Mucosa of stomach (tissue), 1 donor: ENCODE results near the gene GIMAP8.
"Not testable (repeated sequence)": the region's sequence is repeated elsewhere in the genome, so short reads cannot be mapped to it uniquely, and the experiment has no call there.

Experiments used
- H3K27me3 ChIP-seq: one replicate; pipeline ENCODE4 v1.7.0; 2013; ENCODE audit warnings: mild to moderate bottlenecking, low read length; ENCODE audit not compliant: control insufficient read depth, insufficient read depth
- H3K36me3 ChIP-seq: one replicate; pipeline ENCODE4 v1.7.0; 2013; ENCODE audit warnings: low read length; ENCODE audit not compliant: control insufficient read depth, insufficient read depth
- H3K4me1 ChIP-seq: one replicate; pipeline ENCODE4 v1.7.0; 2013; ENCODE audit warnings: mild to moderate bottlenecking, low read length; ENCODE audit not compliant: control insufficient read depth, insufficient read depth
- H3K4me3 ChIP-seq: one replicate; pipeline ENCODE4 v1.7.0; 2013; ENCODE audit warnings: low read length
- H3K9ac ChIP-seq: one replicate; pipeline ENCODE4 v1.7.0; 2013; ENCODE audit warnings: mild to moderate bottlenecking, low read length, moderate library complexity
- H3K9me3 ChIP-seq: one replicate; pipeline ENCODE4 v1.7.0; 2013; ENCODE audit warnings: mild to moderate bottlenecking, low read length, moderate library complexity; ENCODE audit not compliant: control insufficient read depth
- donor health status: Pancreatic carcinoma.

Gene GIMAP8

GRCh38 chr7:150484071-150484470, 33.6 kb downstream of the GIMAP8 start:
- not testable (repeated sequence) for H3K4me3 ChIP-seq, H3K36me3 ChIP-seq, H3K4me1 ChIP-seq

GRCh38 chr7:150487625-150488024, 37.2 kb downstream of the GIMAP8 start:
- H3K9ac ChIP-seq = no peak overlapping the region
- H3K4me1 ChIP-seq = no peaks in the 10 kb centered on the region
- H3K27me3 ChIP-seq = no peaks in the 10 kb centered on the region
- no peaks in the 10 kb centered on the region for H3K36me3 ChIP-seq
- H3K9me3 ChIP-seq = no peaks in the 10 kb centered on the region
- no peak overlapping the region for H3K4me3 ChIP-seq

More at GRCh38 chr7:150484071-150484470, 33.6 kb downstream of the GIMAP8 start:
- H3K9ac ChIP-seq, H3K27me3 ChIP-seq, H3K9me3 ChIP-seq: not testable (repeated sequence)

DNA sequence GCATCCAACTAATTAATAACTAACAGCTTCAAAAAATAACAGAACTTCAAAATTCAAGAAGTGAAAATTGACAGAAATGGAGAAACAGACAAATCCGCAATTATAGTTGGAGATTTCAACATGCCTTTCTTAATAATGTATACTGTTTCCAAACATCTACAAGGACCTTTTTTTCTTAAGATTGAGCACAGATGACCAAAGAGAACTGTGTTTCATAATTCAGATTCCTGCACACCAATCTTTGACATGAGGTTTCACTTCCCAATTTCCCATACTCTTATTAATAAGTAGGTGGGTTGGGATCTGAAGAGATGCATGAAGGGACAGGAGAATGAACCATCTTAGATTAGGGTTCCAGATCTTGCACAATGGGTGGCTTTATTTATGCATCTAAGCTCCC, 39.4 kb downstream of the GIMAP8 start:
- H3K36me3 ChIP-seq = no peaks in the 10 kb centered on the region
- H3K27me3 ChIP-seq = no peaks in the 10 kb centered on the region
- H3K9ac ChIP-seq = no peak overlapping the region
- H3K9me3 ChIP-seq = no peaks in the 10 kb centered on the region
- no peak overlapping the region for H3K4me3 ChIP-seq
- no peaks in the 10 kb centered on the region for H3K4me1 ChIP-seq

DNA sequence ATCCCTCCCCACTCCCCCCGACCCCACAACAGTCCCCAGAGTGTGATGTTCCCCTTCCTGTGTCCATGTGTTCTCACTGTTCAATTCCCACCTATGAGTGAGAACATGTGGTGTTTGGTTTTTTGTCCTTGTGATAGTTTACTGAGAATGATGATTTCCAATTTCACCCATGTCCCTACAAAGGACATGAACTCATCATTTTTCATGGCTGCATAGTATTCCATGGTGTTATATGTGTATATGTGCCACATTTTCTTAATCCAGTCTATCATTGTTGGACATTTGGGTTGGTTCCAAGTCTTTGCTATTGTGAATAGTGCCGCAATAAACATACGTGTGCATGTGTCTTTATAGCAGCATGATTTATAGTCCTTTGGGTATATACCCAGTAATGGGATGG, 43.0 kb downstream of the GIMAP8 start:
- not testable (repeated sequence) for H3K36me3 ChIP-seq, H3K9ac ChIP-seq, H3K4me1 ChIP-seq, H3K27me3 ChIP-seq, H3K4me3 ChIP-seq, H3K9me3 ChIP-seq

DNA sequence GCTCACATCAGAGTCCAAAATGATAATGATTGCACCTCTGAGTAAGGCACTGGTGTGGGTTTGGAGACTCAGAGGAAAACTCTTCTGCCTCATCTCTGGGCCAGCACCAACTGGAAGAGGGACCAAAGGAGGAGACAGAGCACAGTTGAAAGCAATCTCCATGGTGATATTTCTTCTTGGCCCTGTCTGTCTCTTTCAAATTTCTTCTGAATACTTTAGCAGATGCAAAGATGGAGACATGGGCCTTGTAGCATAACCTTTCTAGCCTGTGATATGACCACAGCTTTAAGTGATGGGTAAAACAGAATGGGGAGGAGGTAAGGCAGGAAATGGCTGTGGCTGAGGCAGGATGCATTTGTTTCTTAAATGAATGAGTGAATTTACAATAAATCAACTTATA, 52.1 kb downstream of the GIMAP8 start:
- no peaks in the 10 kb centered on the region for H3K27me3 ChIP-seq
- H3K36me3 ChIP-seq = no peaks in the 10 kb centered on the region
- no peaks in the 10 kb centered on the region for H3K9me3 ChIP-seq

DNA sequence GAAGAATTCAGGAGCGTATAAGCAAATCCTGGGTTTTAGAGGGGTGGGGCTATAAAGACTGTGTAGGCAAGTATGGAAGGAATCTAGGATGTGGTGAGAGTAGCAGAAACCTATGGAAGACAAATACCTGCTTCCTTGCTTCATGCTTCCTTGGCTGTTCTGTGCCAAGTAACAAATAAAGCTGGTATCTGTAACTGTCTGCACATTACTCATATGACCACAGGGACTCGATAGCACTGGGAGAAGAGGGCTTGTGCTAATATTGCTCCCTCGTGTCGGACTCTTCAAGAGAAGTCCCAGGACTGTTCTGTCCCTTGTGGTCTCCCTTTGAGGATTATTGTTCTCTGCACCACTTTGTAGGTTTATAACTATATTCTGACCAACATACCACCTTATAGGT, 52.7 kb downstream of the GIMAP8 start:
- Histone ChIP-seq H3K4me3 (no peak overlapping the region), H3K27me3 (no peaks in the 10 kb centered on the region), H3K4me1 (no peaks in the 10 kb centered on the region), H3K36me3 (no peaks in the 10 kb centered on the region), H3K9me3 (no peaks in the 10 kb centered on the region), H3K9ac (no peak overlapping the region)

More for the DNA sequence above, 52.1 kb downstream of the GIMAP8 start:
- no peak overlapping the region for H3K9ac ChIP-seq
- H3K4me1 ChIP-seq = no peaks in the 10 kb centered on the region
- H3K4me3 ChIP-seq = no peak overlapping the region

DNA sequence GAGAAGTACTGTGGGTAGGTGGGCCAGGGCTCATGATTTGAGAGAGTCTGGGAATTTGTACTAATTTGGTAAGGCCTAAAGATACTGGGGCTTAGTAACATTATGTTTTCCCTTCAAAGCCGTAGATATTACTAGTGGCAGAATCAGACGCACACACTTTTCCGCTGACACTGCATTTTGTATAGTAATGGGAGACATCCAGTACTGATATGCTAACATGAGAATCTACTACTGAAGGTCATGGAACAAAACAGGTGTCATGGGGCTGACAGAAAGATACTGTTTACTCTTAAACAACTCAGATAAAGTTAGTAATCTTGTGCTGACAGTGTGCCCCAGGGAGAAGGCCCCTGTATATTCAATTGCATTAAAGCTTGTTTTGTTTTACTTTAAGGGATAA, 53.2 kb downstream of the GIMAP8 start:
- Histone ChIP-seq H3K9ac (no peak overlapping the region), H3K4me1 (no peaks in the 10 kb centered on the region), H3K4me3 (no peak overlapping the region), H3K9me3 (no peaks in the 10 kb centered on the region), H3K27me3 (no peaks in the 10 kb centered on the region), H3K36me3 (no peaks in the 10 kb centered on the region)

GRCh38 chr7:150507947-150508602, 57.6 kb downstream of the GIMAP8 start:
- Histone ChIP-seq H3K36me3 (no peaks in the 10 kb centered on the region), H3K9ac (no peak overlapping the region), H3K4me3 (no peak overlapping the region), H3K4me1 (no peaks in the 10 kb centered on the region), H3K27me3 (no peaks in the 10 kb centered on the region), H3K9me3 (no peaks in the 10 kb centered on the region)

DNA sequence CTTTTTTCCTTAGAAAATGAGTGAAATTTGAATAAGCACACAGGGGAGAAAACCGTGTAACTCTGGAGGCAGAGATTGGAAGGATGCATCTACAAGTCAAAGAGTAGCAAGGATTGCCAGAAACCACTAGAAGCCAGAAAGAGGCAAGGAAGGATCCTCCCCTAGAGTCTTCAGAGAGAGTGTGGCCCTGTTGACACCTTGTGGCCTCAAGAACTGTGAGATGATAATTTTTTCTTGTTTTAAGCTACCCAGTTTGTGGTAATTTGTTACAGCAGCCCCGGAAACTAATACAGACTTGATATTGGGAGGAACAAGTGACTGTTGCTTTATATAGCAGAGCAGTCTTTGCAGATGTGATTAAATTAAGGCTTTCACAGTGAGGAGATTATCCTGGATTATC, 60.6 kb downstream of the GIMAP8 start:
- Histone ChIP-seq H3K9ac (no peak overlapping the region), H3K4me1 (no peaks in the 10 kb centered on the region), H3K36me3 (no peaks in the 10 kb centered on the region), H3K4me3 (no peak overlapping the region), H3K9me3 (no peaks in the 10 kb centered on the region), H3K27me3 (no peaks in the 10 kb centered on the region)

DNA sequence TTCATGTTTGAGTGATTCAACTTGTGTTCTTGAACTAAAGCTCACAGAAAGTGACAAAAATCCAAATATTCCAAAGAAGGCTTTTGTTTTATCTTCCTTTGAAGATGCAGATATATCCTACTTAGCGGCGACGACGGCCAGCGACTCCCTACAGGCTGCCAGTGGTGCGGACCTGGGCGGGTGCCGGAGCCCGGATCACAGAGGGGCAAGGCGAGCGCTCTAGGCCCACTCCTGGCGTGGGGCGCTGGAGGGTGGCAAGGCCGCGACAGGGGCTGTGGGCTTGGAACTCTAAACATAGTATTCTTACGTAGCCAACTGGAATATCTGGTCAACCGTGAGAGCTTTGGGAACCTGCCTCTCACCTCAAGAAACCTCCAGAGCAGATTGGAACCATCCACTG, 63.3 kb downstream of the GIMAP8 start:
- H3K27me3 ChIP-seq = no peaks in the 10 kb centered on the region
- H3K9me3 ChIP-seq = no peaks in the 10 kb centered on the region
- no peaks in the 10 kb centered on the region for H3K4me1 ChIP-seq
- H3K9ac ChIP-seq = no peak overlapping the region
- no peaks in the 10 kb centered on the region for H3K36me3 ChIP-seq
- H3K4me3 ChIP-seq = no peak overlapping the region

DNA sequence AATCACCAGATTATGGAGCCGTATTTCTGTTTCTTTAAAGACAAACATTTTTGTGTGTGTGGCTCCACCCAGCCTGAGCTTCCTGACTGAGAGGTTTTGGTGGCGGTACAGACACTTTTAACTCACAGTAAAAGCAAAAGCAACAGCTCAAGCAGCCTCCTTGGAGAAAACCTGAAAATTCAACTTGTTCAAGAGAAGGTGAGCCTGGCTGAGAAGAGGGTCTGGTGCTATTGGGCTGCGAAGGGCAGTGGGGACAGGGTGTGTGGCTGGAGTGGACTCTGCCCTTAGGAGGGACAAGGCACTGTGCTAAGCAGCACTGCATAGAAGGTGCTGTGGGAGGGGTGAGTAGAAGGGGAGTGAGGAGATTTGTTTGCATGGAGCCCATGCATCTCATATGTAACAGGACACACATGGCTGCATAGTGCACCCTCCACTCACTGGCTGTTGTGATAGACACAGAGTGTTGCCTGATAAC, 64.4 kb downstream of the GIMAP8 start, which contains the start of gene GIMAP7:
GIMAP7 (plus strand) TSS at position 125 of the 475 bp plus-strand sequence. CDS start 5,103 bp downstream, outside the sequence.
- H3K36me3 ChIP-seq = no peaks in the 10 kb centered on the region
- H3K9me3 ChIP-seq = no peaks in the 10 kb centered on the region
- H3K9ac ChIP-seq = peak within 1 kb of the TSS; percentile 56
- H3K4me1 ChIP-seq = no peaks in the 10 kb centered on the region
- H3K4me3 ChIP-seq = peak within 1 kb of the TSS; percentile 34
- H3K27me3 ChIP-seq = no peaks in the 10 kb centered on the region

GRCh38 chr7:150515248-150516147, 65.1 kb downstream of the GIMAP8 start:
- H3K4me1 ChIP-seq = no peaks in the 10 kb centered on the region
- no peaks in the 10 kb centered on the region for H3K9me3 ChIP-seq
- peak overlapping the region; percentile 34 for H3K4me3 ChIP-seq
- H3K36me3 ChIP-seq = no peaks in the 10 kb centered on the region
- no peaks in the 10 kb centered on the region for H3K27me3 ChIP-seq
- H3K9ac ChIP-seq = peak overlapping the region; percentile 56
